Calu3 (cell line): ENCODE data around the gene SFTA2. TPM values are rescaled to one million over a fixed set of nuclear protein-coding genes. Genes with fewer than 3 reads are reported as not detected.

ENCODE experiments used
- BruUV-seq: library from RNA; stranded (reverse); fragments of 400-500 nt; replicated peaks from 2 replicates; lab custom pipeline; 2021; lab: Mats Ljungman, UMichigan
- CTCF ChIA-PET: fragments of 300-600 bp; sonication (Branson Sonifier 250); formaldehyde crosslinking; loops from one replicate; lab custom pipeline; 2022; ENCODE audit warnings: antibody characterized with exemption; lab: Charles Lee
- DNase-seq: peaks from one replicate; pipeline ENCODE4 v3.0.0; 2022
- H3K27ac Mint-ChIP-seq: one replicate; pipeline ENCODE4 v1.8.0; 2022; ENCODE audit warnings: mixed read lengths; ENCODE audit not compliant: unreplicated experiment
- H3K27me3 Mint-ChIP-seq: one replicate; pipeline ENCODE4 v1.8.0; 2022; ENCODE audit warnings: mixed read lengths; ENCODE audit not compliant: unreplicated experiment
- H3K36me3 Mint-ChIP-seq: one replicate; pipeline ENCODE4 v1.8.0; 2022; ENCODE audit warnings: mild to moderate bottlenecking, moderate library complexity, mixed read lengths; ENCODE audit not compliant: insufficient read depth, unreplicated experiment
- H3K4me1 Mint-ChIP-seq: one replicate; pipeline ENCODE4 v1.8.0; 2022; ENCODE audit warnings: mild to moderate bottlenecking, low read depth, mixed read lengths; ENCODE audit not compliant: unreplicated experiment
- H3K4me3 Mint-ChIP-seq: one replicate; pipeline ENCODE4 v1.8.0; 2022; ENCODE audit warnings: mild to moderate bottlenecking, low read depth, moderate library complexity, mixed read lengths; ENCODE audit not compliant: unreplicated experiment
- H3K9me3 Mint-ChIP-seq: one replicate; pipeline ENCODE4 v1.8.0; 2022; ENCODE audit warnings: low read depth, mixed read lengths; ENCODE audit not compliant: unreplicated experiment
- CTCF ChIP-seq: fragments of 200-600 bp; IDR thresholded peaks from one replicate; pipeline ENCODE4 v1.8.0; 2022; ENCODE audit warnings: antibody characterized with exemption; ENCODE audit not compliant: unreplicated experiment
- intact Hi-C: fragments of 100-400 bp; cut with micrococcal nuclease; formaldehyde crosslinking; loops from one replicate; pipeline ENCODE4 v1.10.0; 2022; ENCODE audit not compliant: unreplicated experiment
- total RNA-seq: library from RNA; stranded (reverse); gene quantifications from 2 replicates; pipeline ENCODE4 v1.2.3, GENCODE V29; 2022

Gene SFTA2
- total RNA-seq, 1 experiment from 2014 or later = 184 TPM

DNA sequence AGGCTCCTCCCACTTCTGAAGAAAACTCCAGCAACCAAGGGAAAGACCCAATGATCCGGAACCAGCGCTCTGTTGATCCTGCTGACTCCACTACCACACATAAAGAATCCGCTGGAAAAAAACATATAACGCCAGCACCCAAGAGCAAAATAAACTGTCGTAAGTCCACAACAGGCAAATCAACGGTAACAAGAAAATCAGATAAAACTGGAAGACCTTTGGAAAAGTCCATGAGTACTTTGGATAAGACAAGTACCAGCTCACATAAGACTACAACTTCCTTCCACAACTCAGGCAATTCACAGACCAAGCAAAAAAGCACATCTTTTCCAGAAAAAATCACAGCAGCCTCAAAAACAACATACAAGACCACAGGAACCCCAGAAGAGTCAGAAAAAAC, 16.8 kb upstream of the SFTA2 start:
- intact Hi-C loops = no loop called here
- CTCF ChIA-PET = interaction anchor here (1.7 kb wide), 1 partner anchor 9 kb away, joined by 5 read pairs; no protein-coding TSS in a partner anchor
- no peak for DNase-seq
- no peak overlapping the region for H3K4me3 Mint-ChIP-seq
- no peaks in the 10 kb centered on the region for H3K36me3 Mint-ChIP-seq
- H3K9me3 Mint-ChIP-seq = peaks cover 15% of the 10 kb centered on the region
- no peak overlapping the region for H3K27ac Mint-ChIP-seq
- H3K4me1 Mint-ChIP-seq = no peaks in the 10 kb centered on the region
- BruUV-seq = no TSS peak
- H3K27me3 Mint-ChIP-seq = peaks cover 74% of the 10 kb centered on the region
- no peak for TF ChIP-seq CTCF

DNA sequence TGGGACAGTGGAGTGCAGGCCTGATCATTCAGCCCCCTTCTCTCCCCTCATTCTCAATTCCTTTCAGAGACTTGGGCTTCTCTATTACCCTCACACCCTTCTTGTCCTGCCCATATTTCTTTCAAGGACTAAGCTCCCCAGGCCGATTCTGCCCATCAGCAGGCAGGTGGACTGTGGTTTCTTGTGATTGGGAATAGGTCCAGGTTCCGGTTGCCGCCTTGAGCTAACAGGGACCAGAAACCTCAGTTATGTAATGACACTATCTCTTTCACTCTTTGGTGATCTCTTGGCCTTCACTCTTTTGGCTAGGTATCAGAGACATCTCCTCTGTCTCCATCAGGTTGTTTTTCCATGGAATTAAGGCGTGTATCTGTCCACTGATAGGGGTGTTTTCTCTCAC, 15.3 kb upstream of the SFTA2 start:
- intact Hi-C loops = no loop called here
- no TSS peak for BruUV-seq
- no peak for TF ChIP-seq CTCF
- H3K27me3 Mint-ChIP-seq = peaks cover 58% of the 10 kb centered on the region
- peaks cover 13% of the 10 kb centered on the region for H3K4me1 Mint-ChIP-seq
- no peak for DNase-seq
- H3K27ac Mint-ChIP-seq = no peak overlapping the region
- peaks cover 15% of the 10 kb centered on the region for H3K9me3 Mint-ChIP-seq
- H3K36me3 Mint-ChIP-seq = no peaks in the 10 kb centered on the region
- CTCF ChIA-PET = interaction anchor here (1.4 to 1.7 kb wide), 3 partner anchors 9 to 19 kb away, joined by 3 to 5 read pairs (median 4); no protein-coding TSS in a partner anchor
- H3K4me3 Mint-ChIP-seq = no peak overlapping the region

- TF ChIP-seq CTCF = no peak
- Mint-ChIP-seq H3K36me3 (no peaks in the 10 kb centered on the region), H3K9me3 (peaks cover 7% of the 10 kb centered on the region), H3K27ac (no peak overlapping the region), H3K27me3 (peaks cover 38% of the 10 kb centered on the region), H3K4me1 (peaks cover 32% of the 10 kb centered on the region), H3K4me3 (no peak overlapping the region)
- intact Hi-C loops = no loop called here
- BruUV-seq = no TSS peak
- DNase-seq = no peak
- CTCF ChIA-PET = interaction anchor here (1.1 kb wide), 1 partner anchor 125 kb away, joined by 3 read pairs; no protein-coding TSS in a partner anchor
These were observed 13.3 kb upstream of the SFTA2 start for GRCh38 chr6:30945281-30945680.

- Mint-ChIP-seq H3K9me3 (no peaks in the 10 kb centered on the region), H3K36me3 (no peaks in the 10 kb centered on the region), H3K4me1 (peaks cover 38% of the 10 kb centered on the region), H3K27ac (no peak overlapping the region), H3K4me3 (no peak overlapping the region), H3K27me3 (peaks cover 26% of the 10 kb centered on the region)
- CTCF ChIA-PET = interaction anchor here (1.1 kb wide), 1 partner anchor 64 kb away, joined by 5 read pairs; no protein-coding TSS in a partner anchor
- DNase-seq = no peak
- intact Hi-C loops = no loop called here
- no peak for TF ChIP-seq CTCF
- no TSS peak for BruUV-seq
These were observed 12.1 kb upstream of the SFTA2 start for GRCh38 chr6:30944051-30944450.
